Measurements from ENCODE around the gene FAP. TPM values are rescaled to one million over a fixed set of nuclear protein-coding genes. Genes with fewer than 3 reads are reported as not detected.

The FAP gene
- total RNA-seq, 1 experiment from 2014 or later: not detected

GRCh38 chr2:162241571-162241970 lies 1.7 kb downstream of the FAP start:
- no TSS peak for BruUV-seq (replicated peaks)
- intact Hi-C loops (cut with micrococcal nuclease): no loop called here
- peaks cover 34% of the 10 kb centered on the region for H3K4me1 ChIP-seq (ENCODE audit: insufficient read depth, low read length)
- no peaks in the 10 kb centered on the region for H3K9me3 ChIP-seq (ENCODE audit: low read length)
- H3K4me3 ChIP-seq (ENCODE audit: low read length): no peak overlapping the region
- H3K9me2 ChIP-seq (replicated peaks; ENCODE audit: low read length): no peaks in the 10 kb centered on the region
- no peak overlapping the region for H2AFZ ChIP-seq (ENCODE audit: low read length)
- no peak overlapping the region for H3K4me2 ChIP-seq (ENCODE audit: low read length)
- ATAC-seq: no peak
- H3F3A ChIP-seq (ENCODE audit: low read length, unreplicated experiment): peaks cover 3% of the 10 kb centered on the region
- H3K9ac ChIP-seq (ENCODE audit: low read length): no peak overlapping the region
- H3K79me2 ChIP-seq (ENCODE audit: low read length): no peaks in the 10 kb centered on the region
- no peaks in the 10 kb centered on the region for H3K27me3 ChIP-seq (ENCODE audit: low read length)
- POLR2A ChIA-PET (ENCODE audit: unreplicated experiment): no interaction called here
- TF ChIP-seq EZH2phosphoT487 (IDR thresholded peaks at IDR 0.05; ENCODE audit: borderline replicate concordance, low read length) (no peak), EZH2 (IDR thresholded peaks at IDR 0.05; ENCODE audit: low read length, unreplicated experiment) (no peak)
- TF ChIP-seq, protein P1, sequence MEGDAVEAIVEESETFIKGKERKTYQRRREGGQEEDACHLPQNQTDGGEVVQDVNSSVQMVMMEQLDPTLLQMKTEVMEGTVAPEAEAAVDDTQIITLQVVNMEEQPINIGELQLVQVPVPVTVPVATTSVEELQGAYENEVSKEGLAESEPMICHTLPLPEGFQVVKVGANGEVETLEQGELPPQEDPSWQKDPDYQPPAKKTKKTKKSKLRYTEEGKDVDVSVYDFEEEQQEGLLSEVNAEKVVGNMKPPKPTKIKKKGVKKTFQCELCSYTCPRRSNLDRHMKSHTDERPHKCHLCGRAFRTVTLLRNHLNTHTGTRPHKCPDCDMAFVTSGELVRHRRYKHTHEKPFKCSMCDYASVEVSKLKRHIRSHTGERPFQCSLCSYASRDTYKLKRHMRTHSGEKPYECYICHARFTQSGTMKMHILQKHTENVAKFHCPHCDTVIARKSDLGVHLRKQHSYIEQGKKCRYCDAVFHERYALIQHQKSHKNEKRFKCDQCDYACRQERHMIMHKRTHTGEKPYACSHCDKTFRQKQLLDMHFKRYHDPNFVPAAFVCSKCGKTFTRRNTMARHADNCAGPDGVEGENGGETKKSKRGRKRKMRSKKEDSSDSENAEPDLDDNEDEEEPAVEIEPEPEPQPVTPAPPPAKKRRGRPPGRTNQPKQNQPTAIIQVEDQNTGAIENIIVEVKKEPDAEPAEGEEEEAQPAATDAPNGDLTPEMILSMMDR (conservative IDR thresholded peaks at IDR 0.05; ENCODE audit: low read depth, low read length): no peak
- H4K20me1 ChIP-seq (ENCODE audit: low read length): no peaks in the 10 kb centered on the region
- CTCF ChIA-PET: no interaction called here
- no peak overlapping the region for H3K27ac ChIP-seq (ENCODE audit: low read length)
- DNase-seq: no peak
- H3K36me3 ChIP-seq (ENCODE audit: low read depth, low read length): no peaks in the 10 kb centered on the region

DNA sequence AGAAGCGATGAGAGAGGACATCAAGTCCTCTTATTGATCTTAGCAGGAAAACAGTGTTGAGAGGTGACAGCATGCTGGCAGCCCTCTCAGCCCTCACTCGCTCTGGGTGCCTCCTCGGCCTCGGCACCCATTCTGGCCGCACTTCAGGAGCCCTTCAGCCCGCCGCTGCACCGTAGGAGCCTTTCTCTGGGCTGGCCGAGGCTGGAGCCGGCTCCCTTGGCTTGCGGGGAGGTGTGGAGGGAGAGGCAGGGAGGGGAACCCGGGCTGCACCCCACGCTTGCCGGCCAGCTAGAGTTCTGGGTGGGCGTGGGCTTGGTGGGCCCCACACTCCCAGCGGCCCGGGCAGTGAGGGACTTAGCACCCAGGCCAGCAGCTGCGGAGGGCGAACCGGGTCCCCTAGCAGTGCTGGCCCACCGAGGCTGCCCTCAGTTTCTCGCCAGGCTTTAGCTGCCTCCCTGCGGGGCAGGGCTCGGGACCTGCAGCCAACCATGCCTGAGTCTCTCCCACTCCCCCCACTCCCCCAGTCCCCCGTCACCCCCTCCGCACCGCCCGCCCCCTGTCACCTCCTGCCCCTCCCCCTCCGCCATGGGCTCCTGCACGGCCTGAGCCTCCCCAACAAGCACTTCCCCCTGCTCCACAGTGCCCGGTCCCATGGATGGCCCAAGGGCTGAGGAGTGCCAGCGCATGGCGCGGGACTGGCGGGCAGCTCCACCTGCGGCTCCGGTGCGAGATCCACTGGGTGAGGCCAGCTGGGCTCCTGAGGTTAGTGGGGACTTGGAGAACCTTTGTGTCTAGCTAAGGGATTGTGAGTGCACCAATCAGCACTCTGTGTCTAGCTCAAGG lies 8.4 kb downstream of the FAP start:
- H3K36me3 ChIP-seq (ENCODE audit: low read depth, low read length): no peaks in the 10 kb centered on the region
- H3F3A ChIP-seq (ENCODE audit: low read length, unreplicated experiment): no peaks in the 10 kb centered on the region
- H3K79me2 ChIP-seq (ENCODE audit: low read length): no peaks in the 10 kb centered on the region
- no peaks in the 10 kb centered on the region for H4K20me1 ChIP-seq (ENCODE audit: low read length)
- no peaks in the 10 kb centered on the region for H3K9me3 ChIP-seq (ENCODE audit: low read length)
- no TSS peak for BruUV-seq (replicated peaks)
- no peaks in the 10 kb centered on the region for H3K4me1 ChIP-seq (ENCODE audit: insufficient read depth, low read length)
- DNase-seq: no peak
- no peak for ATAC-seq
- H3K4me2 ChIP-seq (ENCODE audit: low read length): no peak overlapping the region
- H2AFZ ChIP-seq (ENCODE audit: low read length): no peak overlapping the region
- H3K9ac ChIP-seq (ENCODE audit: low read length): no peak overlapping the region
- H3K4me3 ChIP-seq (ENCODE audit: low read length): no peak overlapping the region
- H3K27me3 ChIP-seq (ENCODE audit: low read length): no peaks in the 10 kb centered on the region
- TF ChIP-seq EZH2phosphoT487 (IDR thresholded peaks at IDR 0.05; ENCODE audit: borderline replicate concordance, low read length): no peak
- no peak for TF ChIP-seq EZH2 (IDR thresholded peaks at IDR 0.05; ENCODE audit: low read length, unreplicated experiment)
- TF ChIP-seq, protein P1 (conservative IDR thresholded peaks at IDR 0.05; ENCODE audit: low read depth, low read length): no peak
- no peak overlapping the region for H3K27ac ChIP-seq (ENCODE audit: low read length)
- POLR2A ChIA-PET (ENCODE audit: unreplicated experiment): no interaction called here
- H3K9me2 ChIP-seq (replicated peaks; ENCODE audit: low read length): no peaks in the 10 kb centered on the region
- intact Hi-C loops (cut with micrococcal nuclease): no loop called here
- CTCF ChIA-PET: no interaction called here

GRCh38 chr2:162233197-162233596 lies 10.0 kb downstream of the FAP start:
- Histone ChIP-seq H3K79me2 (ENCODE audit: low read length) (no peaks in the 10 kb centered on the region), H4K20me1 (ENCODE audit: low read length) (no peaks in the 10 kb centered on the region), H3K9ac (ENCODE audit: low read length) (no peak overlapping the region), H3K27me3 (ENCODE audit: low read length) (no peaks in the 10 kb centered on the region), H2AFZ (ENCODE audit: low read length) (no peak overlapping the region), H3F3A (ENCODE audit: low read length, unreplicated experiment) (no peaks in the 10 kb centered on the region), H3K36me3 (ENCODE audit: low read depth, low read length) (no peaks in the 10 kb centered on the region), H3K9me3 (ENCODE audit: low read length) (no peaks in the 10 kb centered on the region), H3K27ac (ENCODE audit: low read length) (no peak overlapping the region), H3K9me2 (replicated peaks; ENCODE audit: low read length) (no peaks in the 10 kb centered on the region), H3K4me2 (ENCODE audit: low read length) (no peak overlapping the region), H3K4me1 (ENCODE audit: insufficient read depth, low read length) (no peaks in the 10 kb centered on the region), H3K4me3 (ENCODE audit: low read length) (no peak overlapping the region)
- BruUV-seq (replicated peaks): no TSS peak
- POLR2A ChIA-PET (ENCODE audit: unreplicated experiment): no interaction called here
- no peak for ATAC-seq
- TF ChIP-seq, protein P1 (conservative IDR thresholded peaks at IDR 0.05; ENCODE audit: low read depth, low read length): no peak
- no peak for TF ChIP-seq EZH2phosphoT487 (IDR thresholded peaks at IDR 0.05; ENCODE audit: borderline replicate concordance, low read length)
- TF ChIP-seq EZH2 (IDR thresholded peaks at IDR 0.05; ENCODE audit: low read length, unreplicated experiment): no peak
- CTCF ChIA-PET: interaction anchor here (0.7 kb wide), 1 partner anchor 66 kb away, joined by 5 read pairs; no protein-coding TSS in a partner anchor
- intact Hi-C loops (cut with micrococcal nuclease): no loop called here
- no peak for DNase-seq
